ENCODE measurements around the gene SNX24.

Gene SNX24

DNA sequence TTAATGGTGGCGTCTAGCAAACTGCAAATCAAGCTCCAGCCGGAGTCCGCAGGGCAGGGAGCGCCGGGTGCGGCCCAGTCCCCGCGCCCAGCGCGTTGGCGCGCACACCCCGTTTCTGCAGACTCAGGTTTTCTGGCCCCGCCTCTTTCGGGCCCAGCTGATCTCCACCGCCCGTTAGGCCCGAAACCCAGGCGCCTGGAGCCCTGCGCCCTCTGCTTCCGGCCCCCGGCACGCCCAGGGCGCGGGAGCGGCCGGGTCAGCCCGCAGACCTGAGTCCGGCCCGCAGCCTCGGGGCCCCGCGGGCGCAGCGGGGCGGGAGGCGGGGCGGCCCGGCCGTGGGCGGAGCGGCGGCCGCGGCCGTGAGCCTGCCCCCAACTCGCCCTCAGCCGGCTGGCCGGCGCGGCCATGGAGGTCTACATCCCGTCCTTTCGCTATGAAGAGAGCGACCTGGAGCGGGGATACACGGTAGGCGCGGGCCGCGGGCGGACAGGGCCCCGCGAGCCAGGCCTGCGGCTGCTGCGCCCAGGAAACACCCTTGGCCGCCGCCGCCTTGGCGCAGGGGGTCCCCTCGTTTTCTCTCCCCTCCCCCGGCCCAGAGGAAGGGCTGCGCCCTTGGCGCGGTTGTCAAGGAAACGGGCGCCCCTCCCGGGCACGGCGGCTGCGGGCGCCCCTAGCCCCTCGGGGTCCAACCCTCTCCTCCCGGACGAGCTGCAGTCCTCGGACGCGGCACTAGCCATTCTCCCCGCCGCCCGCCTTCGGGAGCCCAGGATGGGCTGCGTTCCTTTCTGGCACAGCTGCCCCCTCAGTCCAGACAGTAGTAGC is at the start of gene SNX24 (continued):
- no peak for TF ChIP-seq ZNF596 (tag by site-specific recombination; IDR thresholded peaks at IDR 0.05)
- TF ChIP-seq KLF1 (tag by site-specific recombination; IDR thresholded peaks at IDR 0.05) = peak; percentile 94
- TF ChIP-seq ZNF645 (tag by site-specific recombination; IDR thresholded peaks at IDR 0.05) = no peak
- TF ChIP-seq ZSCAN5A (tag by site-specific recombination; IDR thresholded peaks at IDR 0.05) = 0 out of 2 replicates have a peak, but pooled peaks have one; percentile 56
- TF ChIP-seq ZNF280D (tag by site-specific recombination; IDR thresholded peaks at IDR 0.05) = no peak
- TF ChIP-seq ZIC2 (tag by site-specific recombination; IDR thresholded peaks at IDR 0.05) = no peak
- no peak for TF ChIP-seq ZNF16 (tag by site-specific recombination; IDR thresholded peaks at IDR 0.05; ENCODE audit: low read depth)
- TF ChIP-seq ZNF580 (tag by site-specific recombination; IDR thresholded peaks at IDR 0.05) = 0 out of 2 replicates have a peak, but pooled peaks have one; percentile 50
- TF ChIP-seq, protein P1, sequence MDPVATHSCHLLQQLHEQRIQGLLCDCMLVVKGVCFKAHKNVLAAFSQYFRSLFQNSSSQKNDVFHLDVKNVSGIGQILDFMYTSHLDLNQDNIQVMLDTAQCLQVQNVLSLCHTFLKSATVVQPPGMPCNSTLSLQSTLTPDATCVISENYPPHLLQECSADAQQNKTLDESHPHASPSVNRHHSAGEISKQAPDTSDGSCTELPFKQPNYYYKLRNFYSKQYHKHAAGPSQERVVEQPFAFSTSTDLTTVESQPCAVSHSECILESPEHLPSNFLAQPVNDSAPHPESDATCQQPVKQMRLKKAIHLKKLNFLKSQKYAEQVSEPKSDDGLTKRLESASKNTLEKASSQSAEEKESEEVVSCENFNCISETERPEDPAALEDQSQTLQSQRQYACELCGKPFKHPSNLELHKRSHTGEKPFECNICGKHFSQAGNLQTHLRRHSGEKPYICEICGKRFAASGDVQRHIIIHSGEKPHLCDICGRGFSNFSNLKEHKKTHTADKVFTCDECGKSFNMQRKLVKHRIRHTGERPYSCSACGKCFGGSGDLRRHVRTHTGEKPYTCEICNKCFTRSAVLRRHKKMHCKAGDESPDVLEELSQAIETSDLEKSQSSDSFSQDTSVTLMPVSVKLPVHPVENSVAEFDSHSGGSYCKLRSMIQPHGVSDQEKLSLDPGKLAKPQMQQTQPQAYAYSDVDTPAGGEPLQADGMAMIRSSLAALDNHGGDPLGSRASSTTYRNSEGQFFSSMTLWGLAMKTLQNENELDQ (tag by site-specific recombination; IDR thresholded peaks at IDR 0.05; ENCODE audit: low read depth) = no peak
- no peak for TF ChIP-seq TCF7L2 (IDR thresholded peaks at IDR 0.05; ENCODE audit: borderline replicate concordance, low read depth, low read length)
- TF ChIP-seq, protein P2, sequence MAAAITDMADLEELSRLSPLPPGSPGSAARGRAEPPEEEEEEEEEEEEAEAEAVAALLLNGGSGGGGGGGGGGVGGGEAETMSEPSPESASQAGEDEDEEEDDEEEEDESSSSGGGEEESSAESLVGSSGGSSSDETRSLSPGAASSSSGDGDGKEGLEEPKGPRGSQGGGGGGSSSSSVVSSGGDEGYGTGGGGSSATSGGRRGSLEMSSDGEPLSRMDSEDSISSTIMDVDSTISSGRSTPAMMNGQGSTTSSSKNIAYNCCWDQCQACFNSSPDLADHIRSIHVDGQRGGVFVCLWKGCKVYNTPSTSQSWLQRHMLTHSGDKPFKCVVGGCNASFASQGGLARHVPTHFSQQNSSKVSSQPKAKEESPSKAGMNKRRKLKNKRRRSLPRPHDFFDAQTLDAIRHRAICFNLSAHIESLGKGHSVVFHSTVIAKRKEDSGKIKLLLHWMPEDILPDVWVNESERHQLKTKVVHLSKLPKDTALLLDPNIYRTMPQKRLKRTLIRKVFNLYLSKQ (tag by site-specific recombination; IDR thresholded peaks at IDR 0.05; ENCODE audit: borderline replicate concordance) = no peak
- TF ChIP-seq ZNF121 (tag by site-specific recombination; IDR thresholded peaks at IDR 0.05) = no peak
- no peak for TF ChIP-seq ZNF76 (tag by site-specific recombination; IDR thresholded peaks at IDR 0.05; ENCODE audit: borderline replicate concordance, low read depth)
- no peak for TF ChIP-seq ZNF248 (tag by site-specific recombination; IDR thresholded peaks at IDR 0.05)
- no peak for TF ChIP-seq MEIS1 (CRISPR knock-in tag; IDR thresholded peaks at IDR 0.05; ENCODE audit: borderline replicate concordance)
- TF ChIP-seq ZNF777 (tag by site-specific recombination; IDR thresholded peaks at IDR 0.05; ENCODE audit: borderline replicate concordance) = no peak
- 0 out of 2 replicates have a peak, but pooled peaks have one; percentile 20 for TF ChIP-seq BCL11B (tag by site-specific recombination; IDR thresholded peaks at IDR 0.05; ENCODE audit: low read depth)
- no peak for TF ChIP-seq TSHZ1 (tag by site-specific recombination; IDR thresholded peaks at IDR 0.05; ENCODE audit: borderline replicate concordance)

All from HEK293 (cell line).